DOHH2 (cell line): ENCODE measurements around the gene LIPC.
"Not testable (repeated sequence)": the region's sequence is repeated elsewhere in the genome, so short reads cannot be mapped to it uniquely, and the experiment has no call there.

Source experiments
- H3F3A ChIP-seq: fragments of 200-600 bp; sonication (generic), shearing (Covaris generic); 2 replicates; pipeline ENCODE4 v1.6.0; 2016; ENCODE audit warnings: antibody characterized with exemption, mild to moderate bottlenecking; ENCODE audit not compliant: control insufficient read depth, insufficient read depth
- H3K27ac ChIP-seq: fragments of 200-600 bp; sonication (generic); 2 replicates; pipeline ENCODE4 v1.5.1; 2014; ENCODE audit warnings: low read depth, mild to moderate bottlenecking, low read length, moderate library complexity
- H3K27me3 ChIP-seq: fragments of 200-600 bp; sonication (generic); 2 replicates; pipeline ENCODE4 v1.6.1; 2014; ENCODE audit warnings: mild to moderate bottlenecking, low read length, mixed read lengths; ENCODE audit not compliant: control insufficient read depth
- H3K36me3 ChIP-seq: fragments of 200-600 bp; sonication (generic); 2 replicates; pipeline ENCODE4 v1.6.1; 2014; ENCODE audit warnings: mild to moderate bottlenecking, low read length, moderate library complexity, mixed read lengths; ENCODE audit not compliant: control insufficient read depth
- H3K4me1 ChIP-seq: fragments of 200-600 bp; sonication (generic); 2 replicates; pipeline ENCODE4 v1.6.1; 2014; ENCODE audit warnings: mild to moderate bottlenecking, low read length, mixed read lengths; ENCODE audit not compliant: control insufficient read depth
- H3K4me2 ChIP-seq: fragments of 200-600 bp; sonication (generic); 2 replicates; pipeline ENCODE4 v1.6.0; 2014; ENCODE audit warnings: mild to moderate bottlenecking, low read length, moderate library complexity
- H3K4me3 ChIP-seq: fragments of 200-600 bp; sonication (generic); 2 replicates; pipeline ENCODE4 v1.5.1; 2014; ENCODE audit warnings: mild to moderate bottlenecking, low read length, mixed read lengths
- H3K79me2 ChIP-seq: fragments of 200-600 bp; sonication (generic); 2 replicates; pipeline ENCODE4 v1.6.1; 2014; ENCODE audit warnings: mild to moderate bottlenecking, low read length, mixed read lengths; ENCODE audit not compliant: control insufficient read depth
- H3K9me2 ChIP-seq: fragments of 200-600 bp; sonication (generic); replicated peaks from 2 replicates; pipeline ENCODE4 v1.6.1; 2014; ENCODE audit warnings: mild to moderate bottlenecking, low read length, mixed read lengths; ENCODE audit not compliant: control insufficient read depth
- H3K9me3 ChIP-seq: fragments of 200-600 bp; sonication (generic); 2 replicates; pipeline ENCODE4 v1.6.1; 2014; ENCODE audit warnings: antibody characterized with exemption, low read length, mixed read lengths; ENCODE audit not compliant: control insufficient read depth, insufficient read depth
- H4K20me1 ChIP-seq: fragments of 200-600 bp; sonication (generic); 2 replicates; pipeline ENCODE4 v1.6.0; 2014; ENCODE audit warnings: low read depth, mild to moderate bottlenecking, antibody characterized with exemption, low read length, moderate library complexity; ENCODE audit not compliant: control insufficient read depth, insufficient read depth
- EZH2phosphoT487 ChIP-seq: fragments of 200-600 bp; sonication (generic); IDR thresholded peaks from 2 replicates; pipeline ENCODE4 v1.6.1; 2017; ENCODE audit warnings: borderline replicate concordance, mild to moderate bottlenecking, antibody characterized with exemption, low read length, moderate library complexity, mixed read lengths
- TF ChIP-seq, protein P1 (sequence below): fragments of 200-600 bp; sonication (generic); IDR thresholded peaks from one replicate; pipeline ENCODE4 v1.5.1; 2014; ENCODE audit warnings: antibody characterized with exemption, mild to moderate bottlenecking, low read depth, low read length; ENCODE audit not compliant: poor library complexity, severe bottlenecking

The LIPC gene

DNA sequence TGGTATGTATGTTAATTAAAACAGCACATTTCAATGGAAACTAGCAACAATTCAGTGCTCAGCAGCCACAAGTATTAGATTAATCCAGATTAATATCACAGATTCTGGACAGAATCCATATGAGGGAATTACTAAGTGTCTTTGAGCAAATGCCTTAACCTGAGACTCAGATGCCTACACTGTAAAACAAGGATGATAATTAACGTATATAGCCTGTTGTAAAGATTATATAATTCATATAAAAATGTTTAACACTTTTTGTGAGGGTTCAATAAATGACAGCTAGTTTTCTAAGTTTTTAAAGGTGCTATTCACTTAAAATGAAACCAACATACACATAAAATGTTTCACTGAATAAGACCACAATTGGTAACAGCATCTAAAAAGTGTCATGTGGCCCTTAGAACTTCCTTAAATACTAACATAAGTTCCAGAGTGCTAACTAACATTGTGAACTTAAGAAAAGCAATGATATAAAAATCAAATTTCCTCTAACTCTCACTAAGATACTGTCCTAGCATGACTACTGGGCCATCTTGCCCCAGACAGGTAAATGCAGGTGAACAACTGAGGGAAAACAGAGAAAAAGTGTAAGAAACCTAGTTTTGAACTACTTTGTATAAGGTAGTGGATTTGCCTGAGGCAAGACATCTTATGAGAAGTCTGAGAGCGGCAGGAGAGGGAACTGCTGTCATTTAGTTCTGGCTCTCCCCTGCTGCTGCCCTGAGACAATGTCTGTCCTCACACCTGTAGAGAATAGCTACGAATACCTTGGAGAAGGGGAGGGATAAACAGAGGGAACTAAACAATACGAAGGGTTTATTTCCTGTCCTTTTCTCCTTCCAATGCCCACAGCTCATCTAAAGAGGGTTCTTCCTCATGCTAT is 166.4 kb downstream of the LIPC start:
- H3K4me3 ChIP-seq: no peak overlapping the region

DNA sequence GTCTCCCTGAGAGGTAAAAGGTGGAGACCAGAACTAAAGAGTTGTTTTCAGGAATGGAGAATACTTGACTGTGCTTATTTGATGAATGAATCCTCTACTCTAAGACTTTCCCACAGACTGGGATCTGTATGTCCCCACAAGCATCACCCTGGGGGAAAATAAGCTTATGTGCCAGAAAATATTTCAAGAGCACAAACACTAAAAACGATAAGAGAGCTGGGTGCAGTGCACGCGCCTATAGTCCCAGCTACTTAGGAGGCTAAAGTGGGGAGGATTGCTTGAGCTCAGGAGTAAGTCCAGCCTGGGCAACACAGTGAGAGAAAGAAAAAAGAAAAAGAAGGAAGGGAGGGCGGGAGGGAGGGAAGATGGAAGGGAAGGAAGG is 167.0 kb downstream of the LIPC start:
- H3K9me3 ChIP-seq: no peaks in the 10 kb centered on the region
- H3K36me3 ChIP-seq: peaks cover 14% of the 10 kb centered on the region
- H3K4me3 ChIP-seq: no peak overlapping the region
- no peak overlapping the region for H3K27ac ChIP-seq
- no peak for TF ChIP-seq EZH2phosphoT487
- TF ChIP-seq, protein P1, sequence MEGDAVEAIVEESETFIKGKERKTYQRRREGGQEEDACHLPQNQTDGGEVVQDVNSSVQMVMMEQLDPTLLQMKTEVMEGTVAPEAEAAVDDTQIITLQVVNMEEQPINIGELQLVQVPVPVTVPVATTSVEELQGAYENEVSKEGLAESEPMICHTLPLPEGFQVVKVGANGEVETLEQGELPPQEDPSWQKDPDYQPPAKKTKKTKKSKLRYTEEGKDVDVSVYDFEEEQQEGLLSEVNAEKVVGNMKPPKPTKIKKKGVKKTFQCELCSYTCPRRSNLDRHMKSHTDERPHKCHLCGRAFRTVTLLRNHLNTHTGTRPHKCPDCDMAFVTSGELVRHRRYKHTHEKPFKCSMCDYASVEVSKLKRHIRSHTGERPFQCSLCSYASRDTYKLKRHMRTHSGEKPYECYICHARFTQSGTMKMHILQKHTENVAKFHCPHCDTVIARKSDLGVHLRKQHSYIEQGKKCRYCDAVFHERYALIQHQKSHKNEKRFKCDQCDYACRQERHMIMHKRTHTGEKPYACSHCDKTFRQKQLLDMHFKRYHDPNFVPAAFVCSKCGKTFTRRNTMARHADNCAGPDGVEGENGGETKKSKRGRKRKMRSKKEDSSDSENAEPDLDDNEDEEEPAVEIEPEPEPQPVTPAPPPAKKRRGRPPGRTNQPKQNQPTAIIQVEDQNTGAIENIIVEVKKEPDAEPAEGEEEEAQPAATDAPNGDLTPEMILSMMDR: no peak
- H3K4me2 ChIP-seq: no peak overlapping the region
- H3K79me2 ChIP-seq: no peaks in the 10 kb centered on the region
- H4K20me1 ChIP-seq: no peaks in the 10 kb centered on the region
- no peaks in the 10 kb centered on the region for H3K4me1 ChIP-seq
- H3F3A ChIP-seq: no peaks in the 10 kb centered on the region
- H3K27me3 ChIP-seq: no peaks in the 10 kb centered on the region
- no peaks in the 10 kb centered on the region for H3K9me2 ChIP-seq

More for the DNA sequence above, 166.4 kb downstream of the LIPC start:
- Histone ChIP-seq H3K79me2 (no peaks in the 10 kb centered on the region), H3F3A (no peaks in the 10 kb centered on the region), H3K4me2 (no peak overlapping the region), H3K9me3 (no peaks in the 10 kb centered on the region), H3K27ac (no peak overlapping the region), H3K9me2 (no peaks in the 10 kb centered on the region), H3K4me1 (no peaks in the 10 kb centered on the region), H3K27me3 (no peaks in the 10 kb centered on the region), H3K36me3 (peaks cover 16% of the 10 kb centered on the region), H4K20me1 (no peaks in the 10 kb centered on the region)
- TF ChIP-seq EZH2phosphoT487: no peak
- TF ChIP-seq, protein P1: no peak

DNA sequence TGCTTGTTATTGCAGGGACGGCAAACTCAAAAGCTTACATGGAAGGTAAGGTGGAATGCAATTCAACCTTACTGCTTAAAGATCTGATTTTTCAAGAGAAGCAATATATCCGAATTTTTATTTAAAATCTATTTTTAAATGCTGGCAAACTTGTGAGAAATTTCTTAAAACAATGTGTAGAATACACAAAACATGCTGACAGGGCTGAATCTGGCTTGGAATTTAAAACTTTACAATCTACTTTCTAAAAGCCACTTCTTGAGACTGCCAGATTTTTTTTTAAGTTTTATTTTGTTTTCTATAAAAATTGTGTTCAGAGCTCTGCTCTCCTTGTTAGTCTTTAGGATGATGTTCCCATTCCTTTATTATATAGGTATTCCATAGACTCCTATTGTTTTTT is 171.0 kb downstream of the LIPC start:
- Histone ChIP-seq H4K20me1 (no peaks in the 10 kb centered on the region), H3K36me3 (peaks cover 5% of the 10 kb centered on the region; the same call in 1 of the 2 replicates), H3K4me1 (no peaks in the 10 kb centered on the region), H3K9me3 (no peaks in the 10 kb centered on the region), H3K4me3 (no peak overlapping the region), H3K9me2 (no peaks in the 10 kb centered on the region), H3F3A (no peaks in the 10 kb centered on the region), H3K27me3 (no peaks in the 10 kb centered on the region), H3K4me2 (no peak overlapping the region), H3K27ac (no peak overlapping the region), H3K79me2 (no peaks in the 10 kb centered on the region)
- no peak for TF ChIP-seq EZH2phosphoT487
- TF ChIP-seq, protein P1: no peak

DNA sequence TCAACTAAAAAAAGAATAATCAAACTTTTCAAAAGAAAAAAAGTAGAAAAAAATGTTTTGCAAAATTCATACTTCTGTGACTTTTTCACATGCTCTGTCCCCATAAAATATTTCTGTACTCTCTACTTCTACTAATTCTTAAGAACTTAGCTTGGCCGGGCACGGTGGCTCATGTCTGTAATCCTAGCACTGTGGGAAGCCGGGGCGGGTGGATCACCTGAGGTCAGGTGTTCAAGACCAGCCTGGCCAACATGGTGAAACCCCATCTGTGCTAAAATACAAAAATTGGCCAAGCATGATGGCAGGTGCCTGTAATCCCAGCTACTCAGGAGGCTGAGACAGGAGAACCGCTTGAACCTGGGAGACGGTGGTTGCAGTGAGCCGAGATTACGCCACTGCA is 172.1 kb downstream of the LIPC start:
- H3K4me1 ChIP-seq, H3K27ac ChIP-seq, H3K27me3 ChIP-seq, H3K9me3 ChIP-seq, H3K9me2 ChIP-seq, H3K4me3 ChIP-seq, H3K36me3 ChIP-seq, H3F3A ChIP-seq, H3K4me2 ChIP-seq, H3K79me2 ChIP-seq, H4K20me1 ChIP-seq: not testable (repeated sequence)
